Large intestine (tissue), 3 donors: ENCODE results near the gene MS4A6A. TPM values are rescaled to one million over a fixed set of nuclear protein-coding genes. Genes with fewer than 3 reads are reported as not detected.
A peak's percentile ranks its signal among the peaks of the same experiment; 100 is the strongest.
"Not testable (repeated sequence)": the region's sequence is repeated elsewhere in the genome, so short reads cannot be mapped to it uniquely, and the experiment has no call there.

ENCODE experiments used
- DNase-seq, 2 donors: peaks; one replicate each; pipeline versions ENCODE4 v3.0.0 to v3.0.0-alpha.2; 2013
- H3K27ac ChIP-seq: one replicate; pipeline ENCODE4 v1.5.1; 2013; ENCODE audit warnings: low read length
- H3K27me3 ChIP-seq: 2 replicates; pipeline ENCODE4 v1.6.1; 2013; ENCODE audit warnings: low read length; ENCODE audit not compliant: control insufficient read depth, insufficient read depth
- H3K36me3 ChIP-seq: 2 replicates; pipeline ENCODE4 v1.6.1; 2013; ENCODE audit warnings: low read length; ENCODE audit not compliant: control insufficient read depth, insufficient read depth
- H3K4me1 ChIP-seq: one replicate; pipeline ENCODE4 v1.6.1; 2013; ENCODE audit warnings: low read length; ENCODE audit not compliant: control insufficient read depth, insufficient read depth
- H3K4me3 ChIP-seq: one replicate; pipeline ENCODE4 v1.5.1; 2013; ENCODE audit warnings: low read length
- H3K9me3 ChIP-seq: one replicate; pipeline ENCODE4 v1.6.1; 2013; ENCODE audit warnings: mild to moderate bottlenecking, low read depth, low read length, moderate library complexity; ENCODE audit not compliant: control insufficient read depth
- WGBS: methylation state at CpG from one replicate; pipeline ENCODE4 v1.1.5; 2013; ENCODE audit warnings: low lambda C conversion rate; ENCODE audit not compliant: insufficient coverage; 5-methylcytosine and 5-hydroxymethylcytosine counted together
- polyA plus RNA-seq: library from polyadenylated mRNA; unstranded; fragments of 120-200 nt; gene quantifications from one replicate; pipeline ENCODE4 v1.2.1, GENCODE V29; 2013

MS4A6A gene
- polyA plus RNA-seq, 1 donor, result 53.8 TPM

DNA sequence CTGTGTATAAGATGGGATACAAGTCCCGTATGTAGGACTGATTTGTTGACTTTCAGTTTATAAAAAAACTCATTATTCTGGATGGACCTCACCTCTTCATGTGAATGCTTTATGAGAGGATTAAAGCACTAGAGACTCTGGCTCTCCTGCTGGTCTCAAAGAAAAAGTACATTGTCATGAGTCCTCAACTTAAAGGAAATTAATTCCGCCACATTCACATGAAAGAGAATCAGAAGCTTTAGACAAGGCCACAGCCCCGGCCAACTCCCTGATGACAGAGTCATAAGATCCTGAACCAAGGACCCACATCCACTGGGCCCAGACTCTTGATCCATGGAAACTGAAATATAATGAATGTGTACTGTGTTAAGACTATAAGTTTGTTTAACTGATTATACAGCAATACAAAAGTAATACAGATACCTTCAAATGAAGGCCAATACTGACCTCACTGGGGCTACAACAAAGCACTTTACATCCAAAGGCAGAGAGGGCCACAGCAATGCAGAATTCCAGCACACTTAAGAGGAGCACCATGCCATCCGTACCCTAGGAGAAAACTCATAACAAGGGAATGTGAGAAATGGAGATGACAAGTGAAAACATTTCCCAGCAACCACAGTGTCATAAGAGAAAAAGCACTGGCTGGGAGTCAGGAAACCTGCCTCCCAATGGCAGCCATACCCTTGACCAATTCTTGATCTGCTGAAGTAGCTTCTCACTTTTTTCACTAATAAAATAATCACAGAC is 25.4 kb upstream of the MS4A6A start:
- H3K4me3 ChIP-seq, result no peak overlapping the region
- no peak overlapping the region for H3K27ac ChIP-seq
- H3K27me3 ChIP-seq, result no peaks in the 10 kb centered on the region
- no peaks in the 10 kb centered on the region for H3K4me1 ChIP-seq
- WGBS, result no CpG with 5 or more reads among the region's 4 CpGs
- no peaks in the 10 kb centered on the region for H3K36me3 ChIP-seq
- DNase-seq, result no peak
- H3K9me3 ChIP-seq, result no peaks in the 10 kb centered on the region

DNA sequence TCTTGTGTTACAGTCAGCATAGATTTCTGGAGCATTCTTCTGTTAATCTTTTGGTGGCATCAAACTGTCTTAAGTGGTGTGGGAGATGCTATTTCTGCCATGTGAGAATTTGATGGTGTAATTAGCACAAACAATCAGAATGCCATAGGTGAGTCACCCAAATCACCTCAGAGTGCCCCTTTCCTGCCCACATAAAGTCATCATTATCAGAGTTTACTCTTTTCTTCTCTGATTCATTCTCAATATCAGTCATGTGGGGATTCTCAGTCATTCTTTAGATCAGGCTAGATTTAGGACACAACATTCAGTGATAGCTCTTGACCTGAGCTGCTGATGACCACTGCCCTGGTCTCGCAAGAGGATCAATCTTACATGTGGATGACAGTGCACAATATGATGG is 23.7 kb upstream of the MS4A6A start:
- DNase-seq, result no peak
- Histone ChIP-seq H3K4me3 (no peak overlapping the region), H3K27ac (no peak overlapping the region), H3K4me1 (no peaks in the 10 kb centered on the region), H3K9me3 (peaks cover 3% of the 10 kb centered on the region), H3K36me3 (no peaks in the 10 kb centered on the region), H3K27me3 (no peaks in the 10 kb centered on the region)
- no CpG with 5 or more reads among the region's 1 CpG for WGBS

DNA sequence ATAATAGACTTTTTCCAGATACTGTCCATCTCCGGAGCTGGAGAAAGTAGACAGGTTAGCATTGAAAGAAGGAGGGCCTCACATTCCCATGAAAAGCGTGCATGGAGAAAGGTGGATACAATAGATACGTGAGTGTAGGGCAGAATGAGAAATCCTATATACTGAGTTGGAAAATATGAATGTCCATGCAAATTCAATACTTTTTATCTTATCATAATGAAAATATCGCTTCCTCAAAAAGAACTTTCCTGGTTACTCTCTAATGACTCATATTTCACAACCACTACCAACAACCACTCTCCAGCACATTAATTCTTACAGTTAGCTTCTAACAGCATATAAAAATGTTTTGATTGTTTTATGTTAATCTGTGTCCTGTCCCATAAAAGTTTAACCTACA is 22.0 kb upstream of the MS4A6A start:
- no peak overlapping the region for H3K4me3 ChIP-seq
- DNase-seq, result no peak
- H3K27me3 ChIP-seq, result no peaks in the 10 kb centered on the region
- H3K9me3 ChIP-seq, result peaks cover 7% of the 10 kb centered on the region
- no CpG with 5 or more reads among the region's 4 CpGs for WGBS
- no peak overlapping the region for H3K27ac ChIP-seq
- no peaks in the 10 kb centered on the region for H3K36me3 ChIP-seq
- H3K4me1 ChIP-seq, result no peaks in the 10 kb centered on the region

DNA sequence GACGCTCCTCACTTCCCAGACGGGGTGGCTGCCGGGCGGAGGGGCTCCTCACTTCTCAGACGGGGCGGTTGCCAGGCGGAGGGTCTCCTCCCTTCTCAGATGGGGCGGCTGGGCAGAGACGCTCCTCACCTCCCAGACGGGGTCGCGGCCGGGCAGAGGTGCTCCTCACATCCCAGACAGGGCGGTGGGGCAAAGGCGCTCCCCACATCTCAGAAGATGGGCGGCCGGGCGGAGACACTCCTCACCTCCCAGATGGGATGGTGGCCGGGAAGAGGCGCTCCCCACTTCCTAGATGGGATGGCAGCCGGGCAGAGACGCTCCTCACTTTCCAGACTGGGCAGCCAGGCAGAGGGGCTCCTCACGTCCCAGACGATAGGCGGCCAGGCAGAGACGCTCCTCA is 18.5 kb upstream of the MS4A6A start:
- H3K27ac ChIP-seq, H3K36me3 ChIP-seq, H3K27me3 ChIP-seq, H3K4me1 ChIP-seq, H3K4me3 ChIP-seq, DNase-seq, H3K9me3 ChIP-seq: not testable (repeated sequence)
- WGBS, result no CpG with 5 or more reads among the region's 26 CpGs

DNA sequence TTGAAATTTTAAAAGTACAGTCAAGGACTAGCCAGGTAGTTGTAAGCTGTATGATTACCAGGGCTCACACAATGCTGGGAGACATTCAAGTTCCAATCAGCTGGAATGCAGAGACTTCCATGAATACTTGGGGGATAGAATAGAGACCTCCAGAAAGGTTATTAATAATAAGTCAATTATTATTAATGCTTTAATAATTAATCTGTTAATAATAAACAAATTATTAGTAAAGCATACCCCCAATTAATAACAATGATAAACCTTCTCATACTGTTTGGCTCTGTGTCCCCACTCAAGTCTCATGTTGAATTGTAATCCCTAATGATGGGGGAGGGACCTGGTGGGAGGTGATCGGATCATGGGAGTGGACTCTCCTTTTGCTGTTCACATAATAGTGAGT is 14.6 kb upstream of the MS4A6A start:
- Histone ChIP-seq H3K4me3 (no peak overlapping the region), H3K36me3 (no peaks in the 10 kb centered on the region), H3K9me3 (peaks cover 7% of the 10 kb centered on the region), H3K27me3 (no peaks in the 10 kb centered on the region), H3K27ac (no peak overlapping the region), H3K4me1 (peaks cover 15% of the 10 kb centered on the region)
- no peak for DNase-seq
- WGBS, result no CpG with 5 or more reads among the region's 1 CpG

DNA sequence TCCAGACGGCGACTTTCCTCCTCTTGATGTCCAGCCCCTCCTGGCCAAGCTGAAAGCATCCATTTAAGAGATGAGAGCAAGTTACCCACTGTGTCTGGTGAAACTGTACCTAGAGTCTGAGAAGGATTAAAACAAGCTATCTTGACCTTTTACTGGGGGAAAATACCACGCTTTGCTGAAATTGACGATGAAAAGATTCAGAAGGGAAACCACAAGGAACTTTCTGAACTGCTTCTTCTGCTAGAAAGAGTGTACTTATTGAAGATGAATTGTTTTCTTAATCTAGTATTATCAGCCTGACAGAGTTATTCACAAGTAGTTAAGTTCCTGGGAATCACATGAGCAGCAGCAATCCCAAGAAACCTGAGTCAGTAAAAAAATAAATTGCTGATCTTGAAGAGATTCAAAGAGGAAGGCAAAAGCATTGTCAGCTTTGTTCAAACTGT is 13.1 kb upstream of the MS4A6A start:
- no CpG with 5 or more reads among the region's 4 CpGs for WGBS
- peak in 1 of 2 donors; percentile 55 for DNase-seq
- Histone ChIP-seq H3K36me3 (no peaks in the 10 kb centered on the region), H3K9me3 (no peaks in the 10 kb centered on the region), H3K27me3 (no peaks in the 10 kb centered on the region), H3K4me3 (no peak overlapping the region), H3K4me1 (peaks cover 15% of the 10 kb centered on the region), H3K27ac (peak overlapping the region; percentile 85)

DNA sequence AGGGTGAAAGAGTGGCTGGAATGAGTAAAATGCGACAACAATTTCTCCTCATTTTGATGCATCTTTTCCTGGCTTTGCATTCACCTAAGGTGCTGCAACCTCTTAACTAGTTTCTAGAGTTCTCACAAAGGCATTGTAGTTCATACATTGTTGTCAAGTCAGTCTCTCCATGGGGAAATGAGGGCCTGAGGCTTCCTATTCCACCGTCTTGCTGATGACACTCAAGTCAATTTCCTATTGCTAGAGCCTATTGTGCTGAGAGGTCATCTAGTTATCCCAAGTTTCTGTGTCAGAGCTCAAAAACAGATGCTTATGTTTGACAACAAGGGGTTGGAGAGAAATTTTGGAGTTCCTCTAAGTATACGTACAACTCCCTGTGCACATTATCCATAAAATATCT is 11.6 kb upstream of the MS4A6A start:
- no peak overlapping the region for H3K4me3 ChIP-seq
- no peaks in the 10 kb centered on the region for H3K9me3 ChIP-seq
- H3K27ac ChIP-seq, result peak overlapping the region; percentile 47
- H3K27me3 ChIP-seq, result no peaks in the 10 kb centered on the region
- peaks cover 15% of the 10 kb centered on the region for H3K4me1 ChIP-seq
- WGBS, result 100% methylated on average over 2 of the region's 3 CpGs
- DNase-seq, result no peak
- H3K36me3 ChIP-seq, result no peaks in the 10 kb centered on the region

DNA sequence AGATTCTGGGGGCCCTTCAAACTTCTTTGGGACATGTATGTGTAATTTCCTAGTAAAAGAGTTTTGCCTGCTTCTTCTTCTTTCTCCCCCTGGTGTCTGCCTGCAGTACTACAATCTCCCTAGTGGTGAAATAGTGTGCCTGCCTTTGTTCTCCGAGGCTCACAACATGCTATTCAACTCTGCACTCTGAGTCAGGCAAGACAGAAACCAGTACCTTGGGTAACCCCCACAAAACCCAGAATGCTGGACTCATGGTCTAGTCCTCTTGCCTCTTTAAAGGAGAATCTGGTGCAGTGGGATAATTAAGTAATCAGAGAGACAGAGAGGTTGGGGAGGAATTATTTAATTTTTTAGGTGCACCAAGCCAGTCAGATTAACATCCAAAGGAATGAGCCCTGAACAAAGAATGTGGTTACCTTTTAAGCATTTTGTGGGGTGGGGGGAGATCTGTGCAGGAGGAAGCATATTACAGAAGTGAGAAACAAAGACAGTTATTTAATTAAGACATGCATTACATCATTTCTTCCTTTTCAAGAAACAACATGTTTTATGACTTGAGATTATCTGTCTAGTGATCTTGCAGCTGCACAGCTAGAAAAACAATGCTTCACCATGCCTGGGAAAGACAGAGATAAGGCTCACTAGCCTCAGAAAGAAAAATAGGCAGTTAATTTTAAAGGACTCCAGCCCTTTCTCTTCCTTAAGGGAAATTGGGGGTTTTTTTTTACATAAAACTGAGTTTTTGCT is 11.0 kb upstream of the MS4A6A start:
- peak; percentile 52 to 73 for DNase-seq
- WGBS, result no CpG with 5 or more reads among the region's 1 CpG
- no peaks in the 10 kb centered on the region for H3K9me3 ChIP-seq
- H3K4me1 ChIP-seq, result peaks cover 15% of the 10 kb centered on the region
- no peaks in the 10 kb centered on the region for H3K27me3 ChIP-seq
- peak overlapping the region; percentile 68 for H3K27ac ChIP-seq
- H3K36me3 ChIP-seq, result no peaks in the 10 kb centered on the region
- H3K4me3 ChIP-seq, result no peak overlapping the region

DNA sequence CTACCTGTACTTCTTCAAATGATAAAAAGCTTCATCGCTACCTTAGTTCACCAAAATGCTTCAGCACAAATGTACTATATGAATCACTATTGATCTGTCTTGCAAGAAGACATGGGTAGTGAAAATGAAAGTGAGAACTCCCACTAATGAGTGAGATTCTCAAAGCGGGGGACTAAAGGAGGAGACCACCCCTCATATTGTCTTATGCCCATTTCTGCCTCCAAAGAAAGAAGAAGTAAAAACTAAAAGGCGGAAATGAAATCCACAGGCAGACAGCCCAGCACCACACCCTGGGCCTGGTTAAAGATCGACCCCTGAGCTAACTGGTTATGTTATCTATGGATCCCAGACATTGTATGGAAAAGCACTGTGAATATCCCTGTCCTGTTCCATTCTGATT is 9.7 kb upstream of the MS4A6A start:
- 100% methylated on average over 1 of the region's 4 CpGs for WGBS
- not testable (repeated sequence) for H3K36me3 ChIP-seq, H3K27ac ChIP-seq, DNase-seq, H3K9me3 ChIP-seq, H3K27me3 ChIP-seq, H3K4me3 ChIP-seq
- H3K4me1 ChIP-seq, result peaks cover 15% of the 10 kb centered on the region

DNA sequence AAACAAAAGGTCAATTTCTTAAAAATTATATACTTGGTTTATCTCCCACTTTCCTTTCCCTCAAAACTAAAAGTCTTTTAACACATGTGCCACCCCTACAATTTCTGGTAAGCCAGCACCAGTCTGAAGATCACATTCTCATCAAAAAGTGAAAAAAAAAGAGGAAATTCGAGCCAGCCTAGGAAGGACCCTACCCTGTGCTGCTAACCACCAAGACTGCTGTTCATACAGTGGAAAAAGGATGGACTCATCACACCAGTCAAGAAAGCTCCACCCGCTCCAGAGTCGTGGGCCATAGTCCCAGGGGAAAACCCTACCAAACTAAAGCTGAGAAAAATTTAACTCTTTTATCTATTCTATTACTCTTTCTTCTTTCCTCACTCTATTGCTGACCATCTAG is 5.6 kb upstream of the MS4A6A start:
- not testable (repeated sequence) for H3K4me3 ChIP-seq, H3K36me3 ChIP-seq, H3K27ac ChIP-seq, DNase-seq, H3K9me3 ChIP-seq, H3K27me3 ChIP-seq
- peaks cover 29% of the 10 kb centered on the region for H3K4me1 ChIP-seq
- 0% methylated on average over 1 of the region's 3 CpGs for WGBS
